T-helper 1 cell treated with Interleukin-12 subunit alpha and Interleukin-12 subunit beta and Interleukin-4 antibody, amounts not matched to agents 30 ng/mL and 1 ng/mL, for 36 hours (primary cell): Measurements from ENCODE around the gene FRRS1L. TPM values are rescaled to one million over a fixed set of nuclear protein-coding genes. Genes with fewer than 3 reads are reported as not detected.
"Not testable (repeated sequence)": the region's sequence is repeated elsewhere in the genome, so short reads cannot be mapped to it uniquely, and the experiment has no call there.

ENCODE experiments used
- intact Hi-C: fragments of 100-400 bp; cut with micrococcal nuclease; formaldehyde crosslinking; loops from one replicate; pipeline ENCODE4 v1.15.1; 2024
- total RNA-seq: library from RNA; stranded (reverse); gene quantifications from 2 replicates; pipeline ENCODE4 v1.2.3, GENCODE V29; 2022

FRRS1L gene
- total RNA-seq, 1 donor from 2014 or later, result not detected

- intact Hi-C loops, result no loop called here
Observed at GRCh38 chr9:109133533-109133932, 33.5 kb downstream of the FRRS1L start.

- intact Hi-C loops, result no loop called here
Observed at GRCh38 chr9:109132567-109133021, 34.5 kb downstream of the FRRS1L start.

- intact Hi-C loops, result no loop called here
Observed at GRCh38 chr9:109129470-109130197, 37.4 kb downstream of the FRRS1L start.

GRCh38 chr9:109126671-109127070, 40.4 kb downstream of the FRRS1L start:
- intact Hi-C loops, result not testable (repeated sequence)

GRCh38 chr9:109124121-109124520, 42.9 kb downstream of the FRRS1L start:
- intact Hi-C loops, result no loop called here

- intact Hi-C loops, result no loop called here
Observed at GRCh38 chr9:109122726-109123621, 44.1 kb downstream of the FRRS1L start.

GRCh38 chr9:109121232-109121796, 45.7 kb downstream of the FRRS1L start:
- intact Hi-C loops, result loop anchor here (2.0 kb wide), 2 partner anchors 199 to 295 kb away; partner anchors contain the start of gene EPB41L4B

- intact Hi-C loops, result loop anchor here (1.0 to 2.0 kb wide), 8 partner anchors 19 to 1837 kb away; partner anchors contain the start of genes ABITRAM, ELP1, EPB41L4B and RAD23B
Observed at GRCh38 chr9:109120204-109120789, 46.8 kb downstream of the FRRS1L start.

GRCh38 chr9:109119439-109120203, 47.4 kb downstream of the FRRS1L start, which contains the start of gene TMEM245:
Gene TMEM245 (minus strand): TSS chr9:109119947. CDS start chr9:109119913, 34 bp downstream.
- intact Hi-C loops, result loop anchor here (1.0 to 10.0 kb wide), 13 partner anchors 9 to 1836 kb away; partner anchors contain the start of genes ABITRAM, ELP1, EPB41L4B and RAD23B

- intact Hi-C loops, result loop anchor here (1.0 to 10.0 kb wide), 5 partner anchors 9 to 1038 kb away; no protein-coding TSS in a partner anchor
Observed at GRCh38 chr9:109118808-109119438, 48.1 kb downstream of the FRRS1L start.

GRCh38 chr9:109117856-109118807, 48.9 kb downstream of the FRRS1L start:
- intact Hi-C loops, result loop anchor here (5.0 to 10.0 kb wide), 4 partner anchors 327 to 1039 kb away; no protein-coding TSS in a partner anchor

GRCh38 chr9:109115931-109116526, 51.0 kb downstream of the FRRS1L start:
- intact Hi-C loops, result loop anchor here (5.0 to 10.0 kb wide), 4 partner anchors 329 to 1041 kb away; no protein-coding TSS in a partner anchor

- intact Hi-C loops, result loop anchor here (5.0 to 10.0 kb wide), 4 partner anchors 330 to 1043 kb away; no protein-coding TSS in a partner anchor
Observed at GRCh38 chr9:109114670-109115069, 52.4 kb downstream of the FRRS1L start.

- intact Hi-C loops, result loop anchor here (10.0 kb wide), 2 partner anchors 331 to 771 kb away; no protein-coding TSS in a partner anchor
Observed at GRCh38 chr9:109113892-109114609, 53.0 kb downstream of the FRRS1L start.

GRCh38 chr9:109113254-109113653, 53.8 kb downstream of the FRRS1L start:
- intact Hi-C loops, result loop anchor here (10.0 kb wide), 2 partner anchors 332 to 772 kb away; no protein-coding TSS in a partner anchor

- intact Hi-C loops, result loop anchor here (1.0 to 10.0 kb wide), 5 partner anchors 8 to 774 kb away; partner anchors contain the start of genes CTNNAL1 and TMEM245
Observed at GRCh38 chr9:109110329-109111021, 56.6 kb downstream of the FRRS1L start.
